Stimulated activated naive CD4-positive, alpha-beta T cell treated with Interleukin-2 at 50 U/mL for 16 hours (primary cell): ENCODE measurements around the gene TMEM125.

Experiments used
- DNase-seq: peaks from one replicate; lab custom pipeline; 2025; lab: John Stamatoyannopoulos, UW

The TMEM125 gene

DNA sequence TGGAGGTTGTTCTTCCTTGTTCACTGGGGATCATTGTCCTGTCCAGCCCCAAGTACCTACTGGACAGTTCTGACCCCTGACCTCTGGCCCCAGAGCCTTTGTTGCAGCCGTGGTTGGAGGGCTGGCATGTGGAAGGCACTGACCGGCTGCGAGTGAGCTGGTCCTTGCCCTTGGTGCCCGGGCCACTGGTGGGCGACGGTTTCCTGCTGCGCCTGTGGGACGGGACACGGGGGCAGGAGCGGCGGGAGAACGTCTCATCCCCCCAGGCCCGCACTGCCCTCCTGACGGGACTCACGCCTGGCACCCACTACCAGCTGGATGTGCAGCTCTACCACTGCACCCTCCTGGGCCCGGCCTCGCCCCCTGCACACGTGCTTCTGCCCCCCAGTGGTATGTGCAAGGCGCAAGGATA lies 42.4 kb downstream of the TMEM125 start:
- no peak for DNase-seq

GRCh38 chr1:43312663-43313515 lies 43.1 kb downstream of the TMEM125 start:
- DNase-seq = no peak

DNA sequence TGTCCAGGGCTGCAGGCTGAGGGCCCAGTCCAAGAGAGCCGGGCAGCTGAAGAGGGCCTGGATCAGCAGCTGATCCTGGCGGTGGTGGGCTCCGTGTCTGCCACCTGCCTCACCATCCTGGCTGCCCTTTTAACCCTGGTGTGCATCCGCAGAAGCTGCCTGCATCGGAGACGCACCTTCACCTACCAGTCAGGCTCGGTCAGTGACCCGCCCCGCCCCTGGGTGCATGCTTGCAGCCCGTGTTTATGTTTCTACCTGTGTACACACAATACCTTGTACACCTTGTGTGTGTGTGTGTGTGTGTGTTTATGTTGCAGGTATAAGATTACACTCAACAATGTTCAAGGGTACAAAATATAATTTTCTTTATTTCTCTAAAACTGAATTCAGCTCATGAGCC lies 44.0 kb downstream of the TMEM125 start:
- no peak for DNase-seq

- DNase-seq = no peak
These were observed 44.5 kb downstream of the TMEM125 start for GRCh38 chr1:43314233-43314632.

DNA sequence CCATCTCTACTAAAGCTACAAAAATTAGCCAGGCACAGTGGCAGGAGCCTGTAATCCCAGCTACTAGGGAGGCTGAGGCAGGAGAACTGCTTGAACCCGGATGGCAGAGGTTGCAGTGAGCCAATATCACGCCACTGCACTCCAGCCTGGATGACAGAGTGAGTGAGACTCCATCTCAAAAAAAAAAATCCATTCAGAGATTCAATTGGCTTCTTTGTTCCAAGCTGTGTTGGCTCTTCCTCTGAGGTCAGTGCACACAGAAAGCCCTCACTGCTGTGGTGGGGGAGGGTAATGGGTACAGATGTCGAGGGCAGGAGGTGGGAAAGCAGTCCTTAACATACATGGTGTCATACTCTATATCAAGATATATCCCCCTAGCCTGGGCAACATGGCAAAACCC lies 45.7 kb downstream of the TMEM125 start:
- DNase-seq = no peak

DNA sequence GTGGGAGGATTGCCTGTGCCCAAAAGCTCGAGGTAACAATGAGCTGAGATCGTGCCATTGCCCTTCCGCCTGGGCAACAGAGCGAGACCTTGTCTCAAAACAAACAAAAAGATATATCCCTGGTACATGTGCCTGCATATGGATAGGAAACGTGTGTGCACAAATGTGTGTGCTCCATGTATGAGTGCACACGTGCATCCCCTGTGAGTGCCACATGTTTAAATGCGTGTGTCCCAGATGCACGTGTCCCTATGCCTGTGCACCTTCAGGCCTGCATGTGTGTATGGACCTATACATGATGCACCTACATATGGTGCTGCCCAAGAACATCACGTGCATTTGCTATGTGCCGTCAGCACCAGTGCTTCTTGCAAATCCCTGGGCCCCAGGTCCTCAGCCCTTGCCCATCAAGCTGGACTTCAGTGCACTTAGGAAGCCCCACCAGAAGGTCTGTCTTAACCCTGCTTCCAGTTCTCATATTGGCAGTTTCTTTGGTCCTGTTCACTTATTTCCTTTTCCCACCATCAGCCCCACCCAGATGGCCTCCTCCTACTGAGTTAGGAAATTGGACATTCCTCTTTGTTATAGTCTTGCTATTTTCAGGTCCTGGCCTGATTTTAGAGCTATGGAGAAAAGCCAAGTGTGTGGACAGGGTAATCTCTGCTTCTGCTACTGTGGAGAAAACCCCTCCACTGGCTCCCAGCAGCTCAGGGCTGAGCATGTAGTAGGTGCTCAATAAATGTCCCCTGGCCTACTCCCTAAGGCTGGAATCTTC lies 46.4 kb downstream of the TMEM125 start:
- no peak for DNase-seq

DNA sequence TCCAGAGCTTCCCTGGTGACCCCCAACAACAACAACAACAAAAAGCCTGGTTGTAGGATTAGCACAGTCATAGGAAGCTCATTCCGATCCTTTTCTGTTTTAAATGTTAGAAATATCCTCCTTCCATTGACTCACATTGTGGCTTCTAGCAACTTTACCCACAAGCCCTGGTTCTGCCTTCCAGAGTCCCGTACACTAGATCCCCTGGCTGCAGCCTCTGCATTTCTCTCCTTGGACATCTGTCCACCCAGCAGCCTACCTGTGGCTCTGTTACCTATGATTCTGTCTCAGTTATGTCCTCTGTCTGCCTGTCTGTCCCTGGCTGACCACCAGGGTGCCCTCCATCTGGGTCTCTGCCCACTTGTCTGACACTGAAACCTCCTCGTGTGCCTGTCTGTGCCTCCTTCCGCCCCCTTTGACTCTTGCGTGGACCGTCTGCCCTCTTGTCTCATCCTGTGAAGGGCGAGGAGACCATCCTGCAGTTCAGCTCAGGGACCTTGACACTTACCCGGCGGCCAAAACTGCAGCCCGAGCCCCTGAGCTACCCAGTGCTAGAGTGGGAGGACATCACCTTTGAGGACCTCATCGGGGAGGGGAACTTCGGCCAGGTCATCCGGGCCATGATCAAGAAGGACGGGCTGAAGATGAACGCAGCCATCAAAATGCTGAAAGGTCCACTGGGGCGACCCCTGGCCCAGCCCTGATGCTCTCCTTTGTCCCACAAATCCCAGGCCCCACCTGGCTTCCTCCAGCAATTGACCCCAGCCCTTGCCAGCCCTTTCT lies 47.1 kb downstream of the TMEM125 start:
- no peak for DNase-seq

- DNase-seq = no peak
These were observed 48.2 kb downstream of the TMEM125 start for GRCh38 chr1:43317817-43318471.

- no peak for DNase-seq
These were observed 49.0 kb downstream of the TMEM125 start for GRCh38 chr1:43318831-43319230.

DNA sequence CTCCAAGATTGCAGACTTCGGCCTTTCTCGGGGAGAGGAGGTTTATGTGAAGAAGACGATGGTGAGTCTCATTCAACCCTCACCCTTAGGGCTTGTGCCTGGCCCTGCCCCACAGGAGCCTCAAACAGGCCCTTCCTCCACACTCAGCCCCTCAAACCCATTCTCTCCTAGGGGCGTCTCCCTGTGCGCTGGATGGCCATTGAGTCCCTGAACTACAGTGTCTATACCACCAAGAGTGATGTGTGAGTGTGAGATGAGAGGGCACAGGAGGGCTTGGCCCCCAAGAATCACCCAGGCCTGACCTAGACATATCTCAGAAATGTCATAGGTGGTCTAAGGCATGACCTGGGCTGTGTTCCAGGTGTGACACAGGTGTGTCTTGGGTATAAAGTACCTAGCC lies 49.5 kb downstream of the TMEM125 start:
- DNase-seq = no peak

- DNase-seq = no peak
These were observed 50.0 kb downstream of the TMEM125 start for GRCh38 chr1:43319766-43320165.

DNA sequence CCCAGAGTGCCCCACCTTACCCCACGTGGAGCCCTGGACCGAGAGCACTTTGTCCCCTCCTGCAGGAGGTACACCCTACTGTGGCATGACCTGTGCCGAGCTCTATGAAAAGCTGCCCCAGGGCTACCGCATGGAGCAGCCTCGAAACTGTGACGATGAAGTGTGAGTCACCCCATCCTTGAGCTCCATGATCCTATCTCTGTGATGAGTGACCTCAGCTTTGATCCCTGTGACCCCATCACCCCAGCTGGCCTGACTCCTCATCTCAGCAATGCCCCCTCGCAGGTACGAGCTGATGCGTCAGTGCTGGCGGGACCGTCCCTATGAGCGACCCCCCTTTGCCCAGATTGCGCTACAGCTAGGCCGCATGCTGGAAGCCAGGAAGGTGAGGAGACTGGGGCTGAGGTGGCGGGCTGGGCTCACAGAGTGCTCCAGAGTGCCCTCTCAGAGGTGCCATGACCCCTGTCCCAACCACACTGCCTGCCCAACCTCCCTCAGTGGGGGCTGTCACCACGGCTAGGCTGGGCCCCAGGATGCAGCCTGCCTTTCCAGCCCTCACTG lies 51.6 kb downstream of the TMEM125 start:
- no peak for DNase-seq

DNA sequence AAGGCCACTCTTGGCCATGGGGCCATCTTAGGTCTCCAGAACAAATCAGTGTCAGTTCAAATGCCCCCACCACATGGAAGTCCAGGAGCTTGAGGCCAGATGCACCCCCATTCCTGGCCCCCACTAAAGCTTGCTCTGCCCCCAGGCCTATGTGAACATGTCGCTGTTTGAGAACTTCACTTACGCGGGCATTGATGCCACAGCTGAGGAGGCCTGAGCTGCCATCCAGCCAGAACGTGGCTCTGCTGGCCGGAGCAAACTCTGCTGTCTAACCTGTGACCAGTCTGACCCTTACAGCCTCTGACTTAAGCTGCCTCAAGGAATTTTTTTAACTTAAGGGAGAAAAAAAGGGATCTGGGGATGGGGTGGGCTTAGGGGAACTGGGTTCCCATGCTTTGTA lies 52.7 kb downstream of the TMEM125 start:
- no peak for DNase-seq
